Measurements from ENCODE around the gene GPR137.

Gene GPR137

DNA sequence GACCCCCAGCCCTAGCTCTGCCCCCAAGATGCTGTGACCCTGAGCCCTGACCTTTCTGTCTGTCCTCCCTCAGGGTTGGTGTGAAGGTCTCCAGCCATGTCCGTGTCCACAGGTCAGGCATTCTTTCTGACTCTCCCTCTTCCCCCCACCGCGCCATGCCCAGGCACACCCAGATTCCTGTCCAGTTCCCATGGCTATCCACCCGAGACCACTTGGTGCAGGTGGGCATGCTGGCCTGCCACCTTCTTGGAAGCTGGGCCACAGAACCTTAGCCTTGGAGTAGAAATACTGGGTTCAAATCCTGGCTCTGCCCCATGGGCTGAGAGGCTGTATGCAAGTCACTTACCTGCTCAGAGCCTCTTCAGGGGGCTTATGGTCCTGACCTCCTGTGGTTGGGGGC is 36.6 kb upstream of the GPR137 start:
- DNase-seq (ENCODE audit: insufficient read length, low spot score) (no peak), FAIRE-seq (no peak)

DNA sequence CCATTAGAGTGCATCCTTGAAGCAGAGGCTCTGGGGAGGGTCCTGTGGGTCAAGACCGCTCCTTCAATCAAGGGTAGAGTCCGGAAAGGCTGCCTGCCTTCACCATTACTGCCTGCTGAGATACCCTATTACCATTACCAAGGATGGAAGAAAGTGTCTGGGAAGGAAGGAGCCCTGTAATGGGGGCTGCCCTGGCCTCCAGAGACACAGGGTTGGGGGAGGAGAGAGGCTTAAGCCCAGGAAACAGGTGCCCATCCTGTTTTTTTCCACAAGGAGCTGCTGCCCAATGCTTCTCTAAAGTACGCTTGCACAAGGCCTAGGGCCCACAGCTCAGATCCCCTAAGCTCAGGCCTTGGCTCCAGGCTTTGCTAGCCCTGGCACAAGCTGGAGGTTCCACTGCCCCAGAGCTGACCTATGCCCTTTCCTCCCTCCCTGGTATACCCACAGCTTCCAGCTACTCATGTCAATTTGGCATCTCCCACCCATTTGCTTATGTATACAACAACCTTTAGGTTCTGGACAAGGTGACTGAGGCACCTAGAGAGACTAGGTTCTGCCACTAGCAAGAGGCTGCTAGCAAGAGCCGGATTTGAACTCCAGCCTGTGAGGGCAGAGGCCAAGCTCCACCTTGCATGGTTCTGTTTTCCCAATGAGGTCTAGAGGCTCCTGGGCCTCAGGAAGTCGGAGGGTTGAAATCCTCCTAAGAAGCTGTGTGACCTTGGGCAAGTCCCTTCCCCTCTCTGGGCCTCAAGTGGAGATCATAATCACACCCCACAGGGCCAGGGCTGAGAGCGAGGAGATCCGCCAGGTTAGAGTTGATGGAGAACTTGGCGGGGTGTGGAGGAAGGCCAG is 35.9 kb upstream of the GPR137 start:
- DNase-seq (ENCODE audit: insufficient read length, low spot score) (no peak), FAIRE-seq (no peak)

DNA sequence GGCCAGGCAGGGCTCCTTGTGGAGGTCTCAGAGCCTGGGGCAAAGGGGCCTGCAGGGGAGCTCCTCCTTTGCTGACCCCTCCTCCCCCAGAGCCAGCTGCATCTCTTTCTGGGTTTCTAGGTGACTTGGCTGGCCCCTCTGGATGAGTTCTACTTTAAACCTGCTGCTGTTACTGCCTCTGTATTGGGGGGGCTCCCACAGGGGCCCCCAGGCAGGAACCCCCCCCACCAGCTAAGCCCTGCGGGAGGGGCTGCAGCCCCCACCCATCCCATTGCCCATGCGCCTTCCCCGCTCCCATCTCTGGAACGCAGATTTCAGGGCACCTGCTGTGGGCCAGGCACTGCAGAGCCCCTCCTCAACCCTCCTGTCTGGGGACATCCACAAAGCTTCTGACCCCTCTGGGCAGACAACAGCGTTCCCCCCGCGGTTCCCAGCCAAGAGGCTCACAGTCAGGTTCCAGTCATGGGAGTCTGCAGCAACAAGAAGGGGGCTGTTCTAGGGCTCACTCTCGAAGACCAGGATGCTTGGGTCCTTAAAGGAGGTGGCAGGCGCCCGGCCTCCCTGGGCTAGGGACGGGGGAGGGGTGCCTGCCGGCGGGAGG is 35.1 kb upstream of the GPR137 start:
- FAIRE-seq, result no peak
- DNase-seq (ENCODE audit: insufficient read length, low spot score), result no peak

DNA sequence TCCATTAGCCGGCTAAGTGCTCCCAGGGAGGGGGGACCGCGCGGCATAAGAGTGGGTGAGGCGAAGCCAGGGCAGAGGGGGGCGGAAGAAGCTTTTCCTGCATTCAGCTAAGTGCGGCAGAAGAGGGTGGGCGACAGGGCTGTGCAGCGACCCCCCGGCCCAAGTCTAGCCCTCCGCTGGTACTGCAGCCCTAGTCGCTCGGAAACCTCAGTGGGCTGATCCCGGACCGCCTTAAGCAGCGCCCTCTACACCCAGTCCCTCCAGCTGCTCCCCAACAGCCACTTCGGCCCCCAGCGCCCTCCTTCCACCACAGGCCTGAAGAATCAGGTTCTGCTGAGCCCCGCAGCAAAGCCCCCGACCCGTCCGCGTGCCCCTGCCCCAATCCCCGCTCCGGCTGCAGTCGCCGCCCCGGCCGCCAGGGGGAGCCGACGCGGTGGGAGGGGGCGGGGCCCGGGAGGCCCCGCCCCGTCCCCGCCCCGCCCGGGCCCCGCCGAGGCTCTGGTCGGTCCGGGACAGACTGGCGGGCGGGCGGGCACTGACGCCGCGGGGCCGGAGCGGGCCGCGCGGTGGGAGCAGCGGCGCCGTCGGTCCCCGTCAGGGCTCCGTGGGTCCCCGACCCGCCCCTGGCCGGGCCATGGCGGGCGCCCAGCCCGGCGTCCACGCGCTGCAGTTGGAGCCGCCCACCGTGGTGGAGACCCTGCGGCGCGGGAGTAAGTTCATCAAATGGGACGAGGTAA is 34.5 kb upstream of the GPR137 start, which contains the start of gene PLCB3:
Gene PLCB3 (plus strand): TSS at position 515 of the 737 bp plus-strand sequence. CDS start 120 bp downstream, at position 635.
- no peak for FAIRE-seq
- DNase-seq (ENCODE audit: insufficient read length, low spot score), result peak; percentile 91

DNA sequence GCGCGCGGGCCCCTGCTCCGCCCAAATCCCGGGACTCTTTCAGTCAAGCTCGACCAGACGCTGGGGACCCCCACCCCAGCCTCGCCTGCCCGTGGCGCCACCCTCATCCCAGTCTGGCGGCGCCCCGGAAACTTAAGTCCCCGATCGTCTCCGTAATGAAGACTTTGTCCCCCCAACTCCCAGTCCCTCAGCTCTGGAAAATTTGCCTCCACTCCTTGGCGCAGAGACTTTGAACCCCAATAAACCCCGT is 34.0 kb upstream of the GPR137 start:
- DNase-seq (ENCODE audit: insufficient read length, low spot score), result no peak
- FAIRE-seq, result no peak

DNA sequence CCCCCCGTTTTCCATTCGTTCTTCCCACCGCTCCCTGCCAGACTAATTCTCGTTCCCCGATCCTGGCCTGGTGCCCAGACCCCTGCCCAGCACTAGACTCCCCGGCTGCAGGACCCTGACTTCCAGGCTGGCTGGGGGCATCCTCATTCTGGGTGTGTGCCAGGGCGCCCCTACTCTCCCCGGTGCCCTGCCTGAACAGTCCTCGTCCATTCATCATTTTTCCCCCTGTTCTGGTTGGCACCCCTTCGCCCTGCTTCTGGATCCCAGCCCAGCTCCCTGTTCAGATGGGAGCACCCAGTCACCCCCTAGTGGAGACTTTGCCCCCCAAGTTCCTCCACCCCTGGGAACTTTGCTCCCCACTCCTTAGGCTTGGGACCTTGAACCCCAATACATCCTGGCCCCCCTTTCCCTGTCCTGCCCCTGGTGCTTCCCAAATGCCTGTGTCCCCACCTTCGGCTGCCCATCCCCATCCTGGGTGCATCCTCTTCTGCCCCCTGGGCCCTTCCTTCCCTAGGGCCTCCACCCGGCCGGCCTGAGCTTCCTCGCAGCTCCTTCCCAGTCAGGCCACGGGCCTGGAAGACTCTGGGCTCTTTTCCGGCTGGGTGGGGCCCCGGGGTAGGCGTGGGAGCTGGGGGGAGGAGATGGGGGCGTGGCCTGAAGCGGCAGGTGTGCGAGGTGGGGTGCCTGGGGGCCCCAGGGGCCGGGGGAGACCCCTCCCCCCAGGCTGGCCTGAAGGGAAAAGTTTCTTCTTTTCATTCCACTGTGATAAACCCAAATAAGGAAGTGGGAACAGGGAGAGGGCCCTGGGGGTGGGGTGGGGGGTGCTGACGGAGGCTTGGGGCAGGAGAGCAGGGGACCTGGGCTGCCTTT is 33.4 kb upstream of the GPR137 start:
- no peak for FAIRE-seq
- DNase-seq (ENCODE audit: insufficient read length, low spot score), result peak; percentile 63

DNA sequence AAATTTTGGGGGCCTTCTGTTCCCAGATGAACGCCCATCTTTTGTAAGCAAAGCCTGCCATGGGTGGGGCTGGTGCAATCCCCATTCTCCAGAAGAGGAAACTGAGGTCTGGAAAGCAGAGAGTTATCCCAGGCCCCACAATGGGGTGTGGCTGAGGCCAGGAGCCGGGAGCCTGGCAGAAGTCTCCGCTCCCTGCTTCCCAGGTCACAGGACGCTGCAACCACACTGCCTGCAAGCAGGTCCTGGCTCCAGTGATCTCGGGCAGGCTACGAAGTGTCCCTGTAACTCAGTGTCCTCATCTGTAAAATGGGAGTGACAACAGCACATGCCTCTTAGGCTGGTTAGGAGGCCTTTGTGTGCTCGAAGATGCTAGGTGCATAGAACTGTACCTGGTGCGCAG is 32.6 kb upstream of the GPR137 start:
- DNase-seq (ENCODE audit: insufficient read length, low spot score) (no peak), FAIRE-seq (no peak)

DNA sequence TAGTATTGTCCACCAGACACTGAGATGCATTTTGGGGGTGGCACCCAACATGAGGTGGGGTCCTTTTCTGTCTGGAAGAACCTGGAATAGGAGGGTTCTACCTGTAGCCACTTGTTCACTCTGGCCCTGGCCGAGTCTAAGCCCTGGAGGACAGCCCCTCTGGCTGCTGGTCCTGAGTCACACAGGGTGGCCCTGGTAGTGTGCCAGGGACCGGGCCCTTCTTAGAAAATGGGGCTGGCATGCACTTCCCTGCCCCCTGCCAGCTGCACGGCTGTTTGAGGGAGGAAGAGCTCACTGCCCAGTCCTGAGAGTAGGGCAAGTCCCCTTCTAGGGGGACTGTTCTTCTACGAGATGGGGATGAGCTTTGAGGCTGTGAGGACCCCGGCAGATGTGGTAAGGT is 32.2 kb upstream of the GPR137 start:
- no peak for FAIRE-seq
- no peak for DNase-seq (ENCODE audit: insufficient read length, low spot score)

DNA sequence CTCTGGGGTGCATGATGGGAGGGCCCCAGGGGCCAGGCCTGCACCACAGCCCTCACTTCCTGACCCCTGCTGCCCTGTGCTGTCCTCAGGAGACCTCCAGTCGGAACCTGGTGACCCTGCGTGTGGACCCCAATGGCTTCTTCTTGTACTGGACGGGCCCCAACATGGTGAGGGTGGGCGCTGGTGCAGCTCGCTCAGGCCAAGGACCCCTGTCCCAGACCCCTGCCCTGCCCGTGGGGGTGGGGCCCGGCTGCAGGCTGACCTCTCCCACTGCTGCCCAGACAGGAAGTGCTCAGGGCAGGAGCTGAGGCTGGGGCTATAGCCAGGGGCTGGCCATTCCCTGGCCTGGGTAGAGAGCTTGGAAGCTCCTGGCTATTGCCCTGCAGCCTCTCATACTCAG is 31.3 kb upstream of the GPR137 start:
- FAIRE-seq, result no peak
- no peak for DNase-seq (ENCODE audit: insufficient read length, low spot score)

DNA sequence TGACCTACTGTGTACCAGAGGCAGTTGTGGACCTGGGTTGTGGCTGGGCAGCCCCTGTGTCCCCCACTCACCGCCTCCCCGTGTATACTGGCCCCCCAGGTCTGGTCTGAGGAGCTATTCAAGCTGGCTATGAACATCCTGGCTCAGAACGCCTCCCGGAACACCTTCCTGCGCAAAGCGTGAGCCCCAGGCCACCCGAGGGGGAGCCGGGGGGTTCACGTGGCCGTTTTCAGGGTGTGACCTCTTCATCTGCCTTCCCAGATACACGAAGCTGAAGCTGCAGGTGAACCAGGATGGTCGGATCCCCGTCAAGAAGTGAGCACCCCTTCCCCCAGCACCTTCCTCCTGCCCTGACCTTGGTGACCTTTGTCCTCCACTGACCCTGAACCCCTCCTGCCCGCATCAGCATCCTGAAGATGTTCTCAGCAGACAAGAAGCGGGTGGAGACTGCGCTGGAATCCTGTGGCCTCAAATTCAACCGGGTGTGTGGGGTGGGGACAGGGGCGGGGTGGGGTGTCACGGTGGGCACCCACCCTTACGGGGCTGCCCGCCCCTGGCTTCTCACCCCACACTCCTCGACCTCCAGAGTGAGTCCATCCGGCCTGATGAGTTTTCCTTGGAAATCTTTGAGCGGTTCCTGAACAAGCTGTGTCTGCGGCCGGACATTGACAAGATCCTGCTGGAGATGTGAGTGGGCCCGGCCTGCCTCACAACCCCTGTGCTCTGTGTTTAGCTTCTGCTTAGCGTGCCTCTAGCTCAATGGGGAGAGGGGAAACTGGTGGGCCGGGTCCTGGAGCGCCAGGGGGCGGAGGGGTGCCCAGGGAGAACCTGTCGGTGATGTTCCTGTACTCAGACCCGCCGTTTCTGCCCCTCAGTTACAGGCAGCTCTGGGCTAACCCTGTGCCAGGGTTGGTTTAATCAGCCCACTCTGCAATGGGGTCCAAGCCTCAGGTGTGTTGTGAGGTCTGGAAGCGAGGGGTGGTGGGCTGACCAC is 30.2 kb upstream of the GPR137 start:
- FAIRE-seq (no peak), DNase-seq (ENCODE audit: insufficient read length, low spot score) (no peak)

DNA sequence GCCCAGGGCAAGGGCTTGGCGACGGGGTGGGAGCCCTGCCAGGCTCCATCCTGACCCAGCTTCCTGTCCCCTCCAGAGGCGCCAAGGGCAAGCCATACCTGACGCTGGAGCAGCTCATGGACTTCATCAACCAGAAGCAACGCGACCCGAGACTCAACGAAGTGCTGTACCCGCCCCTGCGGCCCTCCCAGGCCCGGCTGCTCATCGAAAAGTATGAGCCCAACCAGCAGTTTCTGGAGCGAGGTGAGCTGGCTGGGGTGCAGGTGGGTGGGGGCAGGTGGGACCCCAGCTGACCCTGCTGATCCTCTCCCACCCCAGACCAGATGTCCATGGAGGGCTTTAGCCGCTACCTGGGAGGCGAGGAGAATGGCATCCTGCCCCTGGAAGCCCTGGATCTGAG is 29.3 kb upstream of the GPR137 start:
- no peak for DNase-seq (ENCODE audit: insufficient read length, low spot score)
- no peak for FAIRE-seq

DNA sequence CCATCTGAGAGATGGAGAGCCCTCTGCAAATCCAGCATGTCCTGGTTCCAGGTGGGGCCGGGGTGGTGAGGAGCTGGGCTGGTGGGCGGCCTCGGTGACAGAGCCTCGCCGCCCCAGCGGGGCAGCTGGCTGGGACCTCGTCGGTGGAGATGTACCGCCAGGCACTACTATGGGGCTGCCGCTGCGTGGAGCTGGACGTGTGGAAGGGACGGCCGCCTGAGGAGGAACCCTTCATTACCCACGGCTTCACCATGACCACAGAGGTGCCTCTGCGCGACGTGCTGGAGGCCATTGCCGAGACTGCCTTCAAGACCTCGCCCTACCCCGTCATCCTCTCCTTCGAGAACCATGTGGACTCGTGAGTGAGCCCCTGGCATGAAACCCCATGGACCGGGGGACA is 27.3 kb upstream of the GPR137 start:
- no peak for DNase-seq (ENCODE audit: insufficient read length, low spot score)
- no peak for FAIRE-seq

DNA sequence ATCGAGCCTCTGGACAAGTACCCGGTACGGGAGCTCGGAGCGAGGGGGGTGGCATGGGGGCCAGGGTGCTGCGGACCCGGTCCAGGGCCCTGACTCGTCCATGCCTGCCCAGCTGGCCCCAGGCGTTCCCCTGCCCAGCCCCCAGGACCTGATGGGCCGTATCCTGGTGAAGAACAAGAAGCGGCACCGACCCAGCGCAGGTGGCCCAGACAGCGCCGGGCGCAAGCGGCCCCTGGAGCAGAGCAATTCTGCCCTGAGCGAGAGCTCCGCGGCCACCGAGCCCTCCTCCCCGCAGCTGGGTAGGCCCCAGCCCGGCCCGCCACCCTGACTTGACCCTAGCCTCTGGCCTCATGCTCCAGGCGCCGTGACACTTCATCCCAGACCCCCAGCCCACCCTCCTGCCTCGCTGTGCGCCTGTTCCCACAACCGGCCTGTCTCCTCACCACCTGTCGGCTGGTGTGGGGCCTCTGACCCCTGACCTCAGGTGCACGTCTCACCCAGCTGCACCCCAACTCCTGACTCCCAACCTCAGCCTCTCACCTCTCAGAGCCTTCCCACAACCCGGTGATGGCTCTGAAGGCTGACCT is 26.6 kb upstream of the GPR137 start:
- no peak for FAIRE-seq
- no peak for DNase-seq (ENCODE audit: insufficient read length, low spot score)

DNA sequence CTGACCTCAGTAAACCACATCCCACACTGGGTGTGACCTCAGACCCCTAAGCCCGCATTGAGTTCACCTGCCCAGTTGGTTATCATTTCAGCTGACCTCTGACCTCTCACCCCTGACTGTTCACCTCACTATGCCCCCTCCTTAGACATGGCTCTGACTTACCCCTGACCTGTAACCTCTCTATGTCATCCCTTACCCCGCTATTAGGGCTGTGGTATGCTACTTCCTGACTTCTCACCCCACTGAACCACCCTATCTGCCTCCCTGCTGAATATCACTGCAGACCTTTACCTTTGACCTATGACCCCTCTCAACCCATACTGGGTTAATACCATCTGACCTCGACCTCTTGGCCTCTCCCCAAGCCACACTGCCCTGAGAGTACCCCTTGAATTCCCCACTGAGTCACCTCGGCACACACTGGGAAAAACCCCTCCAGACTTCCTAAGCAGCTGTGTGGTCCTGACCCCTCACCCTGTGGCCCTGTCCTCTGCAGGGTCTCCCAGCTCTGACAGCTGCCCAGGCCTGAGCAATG is 26.0 kb upstream of the GPR137 start:
- FAIRE-seq (no peak), DNase-seq (ENCODE audit: insufficient read length, low spot score) (no peak)

DNA sequence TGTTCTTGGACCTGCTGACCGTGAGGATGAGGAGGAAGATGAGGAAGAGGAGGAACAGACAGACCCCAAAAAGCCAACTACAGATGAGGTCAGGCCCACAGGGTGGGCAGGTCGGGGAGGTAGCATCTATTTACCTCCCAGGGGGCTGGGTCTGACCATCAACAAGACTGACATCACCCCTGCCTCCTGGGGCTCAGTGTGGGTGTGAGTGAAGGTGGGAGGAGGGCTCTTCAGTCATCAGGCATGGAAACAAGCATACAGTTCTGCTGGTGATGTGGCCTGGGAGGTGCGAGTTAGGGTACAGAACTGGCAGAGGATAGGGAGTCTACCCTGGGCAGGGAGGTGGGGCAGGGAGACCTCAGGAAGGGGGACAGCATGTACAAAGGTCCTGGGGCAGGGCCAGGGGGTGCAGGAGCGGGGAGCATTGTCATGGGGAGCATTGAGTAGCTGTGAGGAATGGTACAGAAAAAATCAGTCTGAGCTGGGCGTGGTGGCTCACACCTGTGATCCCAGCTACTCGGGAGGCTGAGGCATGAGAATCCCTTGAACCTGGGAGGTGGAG is 25.4 kb upstream of the GPR137 start:
- FAIRE-seq, result no peak
- DNase-seq (ENCODE audit: insufficient read length, low spot score), result no peak

DNA sequence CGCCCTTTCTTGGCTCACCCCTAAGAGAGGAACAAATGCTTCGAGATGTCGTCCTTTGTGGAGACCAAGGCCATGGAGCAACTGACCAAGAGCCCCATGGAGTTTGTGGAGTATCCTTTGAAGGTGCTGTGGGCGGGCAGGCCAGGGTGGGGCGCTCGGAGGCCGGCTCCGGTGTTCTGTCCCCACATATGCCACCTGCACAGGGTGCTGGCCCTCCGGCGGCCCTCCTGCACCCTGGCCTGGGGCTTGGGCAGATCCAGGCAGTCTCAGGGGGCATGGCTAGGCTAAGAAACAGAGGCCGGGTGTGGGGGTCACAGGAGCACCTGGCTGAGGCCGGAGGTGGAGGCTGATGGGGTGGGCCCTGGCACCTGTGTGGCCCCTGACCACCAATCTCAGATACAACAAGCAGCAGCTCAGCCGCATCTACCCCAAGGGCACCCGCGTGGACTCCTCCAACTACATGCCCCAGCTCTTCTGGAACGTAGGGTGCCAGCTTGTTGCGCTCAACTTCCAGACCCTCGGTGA is 24.0 kb upstream of the GPR137 start:
- DNase-seq (ENCODE audit: insufficient read length, low spot score) (no peak), FAIRE-seq (no peak)

DNA sequence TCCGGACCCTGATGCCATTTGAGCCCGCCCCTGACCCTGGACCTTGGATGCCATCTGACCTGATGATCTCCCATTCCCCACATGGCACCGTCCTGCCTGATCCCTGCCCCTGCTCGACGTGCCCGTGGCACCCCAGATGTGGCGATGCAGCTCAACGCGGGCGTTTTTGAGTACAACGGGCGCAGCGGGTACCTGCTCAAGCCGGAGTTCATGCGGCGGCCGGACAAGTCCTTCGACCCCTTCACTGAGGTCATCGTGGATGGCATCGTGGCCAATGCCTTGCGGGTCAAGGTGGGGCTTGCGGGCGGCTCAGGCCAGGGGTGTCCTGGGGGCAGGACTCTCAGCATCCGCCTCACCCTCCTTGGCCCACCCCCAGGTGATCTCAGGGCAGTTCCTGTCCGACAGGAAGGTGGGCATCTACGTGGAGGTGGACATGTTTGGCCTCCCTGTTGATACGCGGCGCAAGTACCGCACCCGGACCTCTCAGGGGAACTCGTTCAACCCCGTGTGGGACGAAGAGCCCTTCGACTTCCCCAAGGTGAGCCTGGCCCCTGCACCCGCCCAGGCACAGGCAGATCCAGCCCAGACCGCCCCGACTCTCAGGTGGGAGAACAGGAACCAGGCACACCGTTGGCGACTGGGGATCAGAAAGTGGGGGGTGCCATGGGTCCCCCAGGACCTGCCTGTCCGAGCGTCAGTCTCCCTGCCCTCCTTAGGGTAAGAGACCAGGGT is 23.2 kb upstream of the GPR137 start:
- DNase-seq (ENCODE audit: insufficient read length, low spot score) (no peak), FAIRE-seq (no peak)

All from GM19239 (cell line).